ENCODE results near the gene TAB2.
A peak's percentile ranks its signal among the peaks of the same experiment; 100 is the strongest.

The TAB2 gene, protein sequence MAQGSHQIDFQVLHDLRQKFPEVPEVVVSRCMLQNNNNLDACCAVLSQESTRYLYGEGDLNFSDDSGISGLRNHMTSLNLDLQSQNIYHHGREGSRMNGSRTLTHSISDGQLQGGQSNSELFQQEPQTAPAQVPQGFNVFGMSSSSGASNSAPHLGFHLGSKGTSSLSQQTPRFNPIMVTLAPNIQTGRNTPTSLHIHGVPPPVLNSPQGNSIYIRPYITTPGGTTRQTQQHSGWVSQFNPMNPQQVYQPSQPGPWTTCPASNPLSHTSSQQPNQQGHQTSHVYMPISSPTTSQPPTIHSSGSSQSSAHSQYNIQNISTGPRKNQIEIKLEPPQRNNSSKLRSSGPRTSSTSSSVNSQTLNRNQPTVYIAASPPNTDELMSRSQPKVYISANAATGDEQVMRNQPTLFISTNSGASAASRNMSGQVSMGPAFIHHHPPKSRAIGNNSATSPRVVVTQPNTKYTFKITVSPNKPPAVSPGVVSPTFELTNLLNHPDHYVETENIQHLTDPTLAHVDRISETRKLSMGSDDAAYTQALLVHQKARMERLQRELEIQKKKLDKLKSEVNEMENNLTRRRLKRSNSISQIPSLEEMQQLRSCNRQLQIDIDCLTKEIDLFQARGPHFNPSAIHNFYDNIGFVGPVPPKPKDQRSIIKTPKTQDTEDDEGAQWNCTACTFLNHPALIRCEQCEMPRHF

DNA sequence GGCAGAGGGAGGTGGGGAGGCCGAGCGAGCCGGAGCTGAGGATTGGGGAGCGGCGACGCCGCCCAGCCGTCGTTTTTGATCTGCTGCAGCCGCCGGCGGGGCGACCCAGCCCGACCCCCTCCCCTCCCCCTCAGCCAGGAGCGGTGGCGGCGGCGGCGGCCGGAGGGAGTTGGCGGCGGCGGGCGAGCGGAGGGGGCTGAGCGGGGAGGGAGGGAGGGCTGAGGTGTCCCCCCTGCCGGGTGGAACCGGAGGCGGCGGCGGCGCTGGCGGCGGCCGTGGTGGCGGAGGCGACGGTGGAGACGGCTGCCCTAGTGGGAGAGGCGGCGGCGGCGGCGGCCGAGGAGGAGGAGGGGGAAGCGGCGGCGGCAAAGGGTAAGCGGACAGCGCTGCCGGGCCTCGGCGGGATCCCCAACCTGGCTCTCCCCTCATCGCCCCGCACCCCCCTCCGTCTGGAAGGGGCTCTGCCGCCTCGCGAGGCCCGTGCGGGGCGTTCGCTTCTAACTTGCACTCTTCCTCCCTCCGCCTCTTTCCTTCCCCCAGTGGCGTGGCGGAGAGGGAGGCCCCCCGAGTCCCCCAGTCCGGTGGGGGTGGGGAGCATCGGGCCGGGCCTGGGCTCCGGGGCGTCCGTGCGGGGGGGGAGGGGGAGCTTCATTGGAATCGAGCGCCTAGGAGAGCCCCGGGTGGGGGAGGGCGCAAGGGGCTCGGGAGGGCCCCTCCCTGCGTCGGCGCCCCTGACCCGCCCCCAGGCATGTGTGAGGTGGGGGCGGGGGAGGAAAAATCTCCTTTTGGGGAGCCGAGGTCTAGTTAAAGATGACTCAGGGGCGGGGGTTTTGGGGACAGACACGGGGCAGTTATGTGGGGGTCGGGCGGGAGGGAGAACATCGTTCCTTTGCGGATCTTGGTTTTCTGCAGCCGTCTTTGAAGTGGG, at the start of gene TAB2:
TAB2 (plus strand) TSS at position 69 of the 928 bp plus-strand sequence. CDS start 52,286 bp downstream, outside the sequence.
- DNase-seq = peak; percentile 82

DNA sequence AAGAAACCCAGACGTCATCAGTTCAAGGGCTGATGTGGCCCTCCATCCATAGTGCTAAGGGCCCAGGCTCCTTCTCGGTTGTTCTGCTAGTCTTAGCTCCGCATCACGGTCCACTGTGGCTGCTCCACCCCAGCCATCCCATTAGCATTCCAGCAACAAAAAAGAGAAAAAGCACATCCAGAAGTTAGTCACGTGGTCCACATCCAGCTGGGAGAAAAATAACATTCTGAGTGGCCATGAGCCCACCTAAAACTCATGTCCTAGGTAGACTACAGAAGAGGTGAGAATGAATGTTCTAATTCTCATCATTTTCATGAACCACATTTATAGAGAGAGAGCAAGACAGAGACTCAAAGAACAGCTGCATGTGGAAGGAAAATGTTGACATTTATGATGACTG, 49.4 kb upstream of the TAB2 start:
- no peak for DNase-seq

DNA sequence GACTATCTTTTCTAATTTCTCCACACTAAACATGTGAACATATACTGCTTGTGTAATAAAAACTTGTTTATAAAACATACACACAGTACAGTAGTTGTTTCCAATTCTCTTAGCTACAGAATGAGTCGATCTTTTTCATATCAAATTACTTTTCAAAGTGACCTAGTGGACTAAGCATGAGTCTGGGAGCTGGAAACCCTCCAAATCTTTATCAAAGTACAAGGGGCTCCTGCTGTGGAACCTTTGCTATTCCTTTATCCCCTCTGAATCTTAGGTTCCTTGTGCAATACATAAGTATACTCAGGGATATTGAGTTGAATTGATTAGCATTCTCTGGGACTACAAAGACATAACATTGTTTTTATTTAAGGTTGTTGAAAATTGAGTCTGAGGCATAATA, 48.7 kb upstream of the TAB2 start:
- no peak for DNase-seq

DNA sequence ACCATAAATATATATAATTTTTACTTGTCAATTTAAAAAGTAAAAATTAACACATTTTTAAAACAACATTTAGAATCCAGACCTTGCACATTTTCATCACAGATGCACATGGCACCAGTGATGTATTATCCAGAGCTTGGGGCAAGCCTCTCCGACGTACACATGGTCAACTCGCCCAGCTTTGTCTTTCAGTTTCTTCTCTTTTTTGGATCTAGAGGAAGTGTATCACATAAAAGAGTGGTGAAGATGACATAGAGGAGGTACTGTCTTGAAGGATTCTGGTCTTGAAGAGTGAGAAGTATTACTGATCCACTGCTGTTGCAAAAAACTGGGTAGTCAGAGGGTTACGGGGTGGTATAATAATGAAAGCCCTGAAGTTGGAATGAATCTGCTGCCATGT, 46.9 kb upstream of the TAB2 start:
- DNase-seq = no peak

DNA sequence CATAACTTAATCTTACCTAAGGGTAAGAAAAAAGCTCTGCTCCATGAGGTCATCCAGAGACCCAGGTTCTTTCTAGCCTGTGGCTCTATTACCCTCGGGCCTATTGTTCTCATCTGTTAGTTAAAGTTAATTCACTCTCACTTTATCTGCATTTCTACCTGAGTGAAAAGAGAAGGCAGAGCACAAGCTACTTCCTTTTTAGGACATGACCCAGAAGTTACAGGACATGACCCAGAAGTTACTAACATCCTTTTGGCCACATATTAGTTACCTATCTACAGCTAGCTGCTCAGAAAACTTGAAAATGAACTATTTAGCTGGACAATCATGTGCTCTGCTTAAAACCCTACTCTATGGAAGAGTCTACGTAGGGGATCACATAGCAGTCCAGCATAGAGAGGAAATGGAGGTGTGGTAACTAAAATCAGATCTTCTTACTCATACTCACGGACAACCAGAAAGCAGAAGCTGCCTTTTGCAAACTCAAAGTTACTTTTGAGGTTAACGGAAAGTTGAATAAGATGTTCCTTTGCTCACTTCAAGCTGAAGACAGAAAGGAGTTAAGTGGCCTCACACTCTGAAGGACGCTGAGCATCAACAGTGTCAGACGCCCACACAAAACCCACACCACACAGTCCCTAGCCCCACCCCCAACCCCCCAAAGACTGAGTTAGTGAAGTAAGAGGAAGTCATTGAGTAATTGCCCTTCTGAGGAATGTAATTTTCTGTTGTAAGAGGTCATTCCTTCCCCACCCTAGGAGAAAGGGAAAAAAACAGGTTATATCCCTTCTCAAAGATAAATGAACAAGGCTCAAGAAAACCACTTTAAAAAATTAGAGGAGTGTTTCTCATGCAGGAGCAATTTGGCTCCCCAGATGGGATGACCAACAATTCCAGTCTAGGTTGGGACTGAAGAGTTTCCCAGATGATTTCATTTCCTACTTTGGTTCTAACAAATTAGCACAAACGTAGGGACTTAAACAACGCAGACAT, 45.9 kb upstream of the TAB2 start:
- peak; percentile 70 for DNase-seq

DNA sequence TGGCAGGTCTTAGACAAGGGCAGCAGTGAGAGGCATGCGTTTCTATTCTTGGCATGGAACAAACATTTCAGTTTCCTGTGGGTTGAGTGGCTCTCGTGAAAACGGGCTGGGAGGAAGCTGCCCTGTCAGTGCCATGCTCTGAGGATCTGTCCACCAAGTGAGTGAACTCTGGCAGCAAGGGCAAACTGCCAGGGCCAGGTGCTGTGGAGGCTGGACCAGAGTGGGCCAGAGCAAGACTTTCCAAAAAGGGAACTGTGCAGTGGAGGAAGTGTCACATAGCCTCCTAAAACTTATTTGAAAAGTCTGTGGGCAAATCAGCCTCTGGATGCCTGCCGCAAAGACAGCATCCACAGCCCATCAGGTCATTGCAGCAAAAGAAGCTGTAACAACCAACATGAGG, 44.2 kb upstream of the TAB2 start:
- DNase-seq = no peak

DNA sequence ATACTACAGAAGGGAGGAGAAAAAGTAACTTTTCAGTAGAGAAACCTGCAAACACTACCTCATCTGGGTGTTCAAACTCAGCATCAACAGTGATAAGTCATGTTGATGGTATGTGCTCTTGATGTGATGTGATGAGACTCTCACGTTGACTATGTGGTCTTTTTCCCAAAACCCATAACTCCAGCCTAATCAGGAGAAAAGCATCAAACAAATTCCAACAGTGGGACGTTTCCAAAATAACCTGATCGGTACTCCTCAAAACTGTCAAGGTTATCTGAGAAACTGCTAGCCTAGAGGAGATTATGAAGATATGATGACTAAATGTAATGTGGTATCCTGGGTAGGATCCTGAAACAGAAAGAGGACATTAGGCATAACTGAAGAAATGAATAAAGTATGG, 41.9 kb upstream of the TAB2 start:
- no peak for DNase-seq

DNA sequence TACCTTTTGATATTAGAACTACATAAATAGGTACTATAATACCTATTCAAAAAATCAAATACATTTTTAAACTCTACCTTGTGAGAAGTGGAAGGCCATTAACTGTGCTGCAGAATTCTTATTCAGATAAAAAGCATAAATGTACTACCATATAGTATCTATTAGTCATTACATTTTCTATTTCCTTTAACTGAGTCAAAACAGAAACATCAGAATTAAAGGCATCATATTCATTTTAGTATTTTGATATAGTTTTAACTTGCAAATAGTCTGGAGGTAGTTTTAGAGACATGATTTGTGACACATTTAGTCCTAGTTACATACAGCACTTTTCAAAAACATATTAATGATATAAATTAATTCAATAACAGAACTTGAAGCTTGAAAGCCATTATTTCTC, 39.9 kb upstream of the TAB2 start:
- DNase-seq = no peak

DNA sequence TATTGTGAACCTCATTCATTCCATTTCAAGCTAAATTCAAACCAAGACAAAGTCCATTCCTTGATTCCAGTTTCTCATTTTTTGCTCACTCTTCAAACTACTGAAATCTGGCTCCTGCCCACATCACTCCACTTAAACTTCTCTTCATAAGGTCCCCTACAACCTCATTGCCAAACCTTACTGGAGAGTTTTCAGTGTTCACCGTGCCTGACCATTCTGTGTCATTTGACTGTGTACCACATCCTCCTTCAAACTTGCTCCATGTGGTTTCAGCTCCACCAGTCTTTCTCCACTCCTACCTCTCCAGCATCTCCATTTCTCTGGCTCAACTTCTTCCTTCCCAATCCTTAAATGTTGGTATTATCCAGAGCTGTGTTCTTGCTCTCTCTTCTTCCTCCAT, 38.5 kb upstream of the TAB2 start:
- no peak for DNase-seq

DNA sequence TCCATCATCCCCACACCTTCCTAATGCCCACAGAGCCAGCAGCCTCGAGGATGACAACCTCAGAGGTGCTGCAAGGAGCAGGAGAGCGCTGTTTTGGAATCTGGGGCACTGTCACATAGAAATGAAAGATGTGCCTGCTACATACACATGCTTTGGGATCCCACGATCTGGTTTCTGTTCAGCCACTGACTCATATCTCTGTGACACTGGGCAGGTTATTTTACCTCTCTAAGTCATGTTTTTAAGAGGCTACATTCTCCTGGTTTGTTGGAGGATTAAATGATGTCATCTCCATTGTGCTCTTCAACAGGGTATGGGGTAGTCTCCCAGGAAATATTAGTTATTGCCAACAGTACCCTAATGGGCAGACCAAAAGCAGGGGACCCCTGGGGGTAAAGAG, 32.6 kb upstream of the TAB2 start:
- DNase-seq = no peak

DNA sequence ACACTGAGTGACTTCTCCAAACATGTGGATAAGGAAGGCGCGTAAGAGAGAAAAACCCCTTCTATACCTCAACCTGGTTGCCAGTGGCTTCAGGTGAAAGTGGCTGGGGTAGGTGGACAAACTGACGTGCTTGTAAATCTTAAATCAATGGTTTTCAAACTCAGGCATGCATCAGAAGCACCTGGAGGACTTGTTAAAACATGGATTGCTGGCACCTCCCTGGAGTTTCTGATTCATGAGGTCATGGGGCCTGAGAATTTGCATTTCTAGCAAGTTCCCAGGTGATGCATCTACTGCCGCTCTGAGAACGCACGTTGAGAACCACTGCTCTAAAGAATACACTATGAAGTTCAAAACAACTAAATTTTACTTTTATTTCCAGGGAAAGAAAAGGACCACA, 31.9 kb upstream of the TAB2 start:
- DNase-seq = no peak

DNA sequence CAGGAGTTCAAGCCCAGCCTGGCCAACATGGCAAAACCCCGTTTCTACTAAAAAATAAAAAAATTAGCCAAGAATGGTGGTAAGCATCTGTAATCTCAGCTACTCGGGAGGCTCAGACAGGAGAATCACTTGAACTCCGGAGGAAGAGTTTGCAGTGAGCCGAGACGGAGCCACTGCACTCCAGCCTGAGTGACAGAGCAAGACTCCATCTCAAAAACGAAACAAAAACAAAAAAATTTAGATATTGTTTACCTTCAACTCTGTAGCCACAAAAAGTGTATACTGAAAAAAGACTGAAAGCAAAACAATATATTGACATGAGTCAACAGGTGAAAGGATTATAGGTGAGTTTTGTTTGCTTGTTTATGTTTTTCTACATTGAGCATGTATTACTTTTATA, 30.6 kb upstream of the TAB2 start:
- DNase-seq = no peak

DNA sequence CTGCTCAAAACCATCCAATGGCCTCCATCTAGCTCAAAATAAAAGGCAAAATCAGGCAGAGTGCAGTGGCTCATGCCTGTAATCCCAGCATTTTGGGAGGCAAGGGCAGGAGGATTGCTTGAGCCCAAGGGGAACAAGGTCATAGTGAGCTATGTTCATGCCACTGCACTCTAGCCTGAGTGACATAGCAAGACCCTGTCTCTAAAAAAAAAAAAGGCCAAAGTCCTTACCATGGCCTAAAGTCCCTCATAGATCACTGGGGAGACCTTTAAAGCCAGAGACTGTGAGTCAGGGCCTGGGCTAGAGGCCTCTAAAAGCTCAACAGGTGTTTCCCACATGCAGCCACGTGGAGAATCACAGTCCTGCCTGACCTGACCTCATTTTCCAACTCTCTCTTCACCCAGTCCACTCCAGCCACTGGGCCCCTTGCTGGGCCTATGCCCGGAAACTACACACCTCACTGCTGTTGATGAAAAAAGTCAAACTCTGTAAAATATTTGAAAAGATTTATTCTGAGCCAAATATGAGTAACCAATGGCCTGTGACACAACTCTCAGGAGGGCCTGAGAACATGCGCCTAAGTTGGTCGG, 28.2 kb upstream of the TAB2 start:
- DNase-seq = no peak

DNA sequence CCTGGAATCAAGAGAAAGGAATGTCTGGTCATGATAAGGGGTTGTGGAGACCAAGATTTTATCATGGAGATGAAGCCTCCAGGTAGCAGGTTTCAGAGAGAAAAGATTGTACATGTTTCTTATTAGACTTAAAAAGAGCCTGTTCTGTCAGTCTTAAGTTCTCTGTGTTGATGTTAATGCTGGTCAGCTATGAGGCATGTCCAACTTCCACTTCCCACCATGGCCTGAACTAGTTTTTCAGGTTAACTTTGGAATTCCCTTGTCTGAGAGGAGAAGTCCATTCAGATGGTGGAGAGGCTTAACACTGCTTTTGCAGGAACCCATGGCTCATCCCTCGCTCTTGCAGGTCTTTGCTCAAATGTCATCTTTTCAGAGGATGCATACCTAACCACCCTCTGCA, 27.5 kb upstream of the TAB2 start:
- DNase-seq = no peak

DNA sequence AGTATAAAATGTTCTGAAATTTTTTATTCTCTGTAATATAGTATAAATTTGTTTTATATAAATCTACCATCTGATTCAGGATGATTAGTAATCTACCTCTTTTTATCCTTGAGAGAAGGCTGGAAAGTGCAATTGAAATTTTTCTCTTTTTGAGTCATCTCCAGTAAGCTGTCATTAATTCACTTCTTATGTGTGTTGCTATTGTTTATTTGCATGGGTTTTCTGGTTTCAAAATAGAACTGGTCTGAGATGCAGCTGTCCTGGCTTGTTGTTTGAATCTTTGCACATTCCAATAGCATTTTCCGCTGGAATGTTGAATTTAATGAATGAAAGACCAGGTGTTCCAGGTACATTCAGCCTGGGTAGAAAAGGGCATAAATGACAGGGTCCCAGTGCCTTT, 24.3 kb upstream of the TAB2 start:
- DNase-seq = no peak

DNA sequence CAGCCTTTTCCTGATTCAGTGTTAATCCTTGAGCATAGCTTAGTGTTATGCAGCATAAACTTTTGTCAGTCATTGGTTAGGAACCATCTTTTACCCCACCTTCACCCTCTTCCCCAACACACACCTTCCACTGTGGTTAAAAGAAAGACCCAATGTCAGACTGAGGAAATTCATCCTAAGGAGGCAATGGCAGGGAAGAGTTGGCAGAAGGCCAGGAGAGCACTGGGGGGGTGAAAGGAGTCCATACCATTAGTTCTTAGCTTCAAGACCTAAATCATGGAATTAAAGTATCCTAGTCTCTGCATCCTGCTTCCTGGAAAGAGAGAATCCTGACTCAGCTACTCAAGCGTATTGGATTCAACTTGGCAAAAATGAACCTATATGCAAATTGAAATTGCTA, 16.9 kb upstream of the TAB2 start:
- DNase-seq = no peak

DNA sequence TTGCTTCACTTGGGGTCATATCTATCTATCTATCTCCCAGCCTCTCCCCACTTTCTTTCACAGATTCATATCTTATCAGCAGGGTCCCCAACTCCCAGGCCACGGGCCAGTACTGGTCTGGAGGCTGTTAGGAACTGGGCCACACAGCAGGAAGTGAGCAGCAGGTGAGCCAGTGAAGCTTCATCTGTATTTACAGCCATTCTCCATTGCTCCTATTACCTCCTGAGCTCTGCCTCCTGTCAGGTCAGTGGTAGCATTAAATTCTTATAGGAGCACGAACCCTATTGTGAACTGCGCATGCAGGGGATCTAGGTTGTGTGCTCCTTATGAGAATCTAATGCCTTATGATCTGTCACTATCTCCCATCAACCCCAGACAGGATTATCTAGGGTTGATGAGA, 14.8 kb upstream of the TAB2 start:
- DNase-seq = no peak

DNA sequence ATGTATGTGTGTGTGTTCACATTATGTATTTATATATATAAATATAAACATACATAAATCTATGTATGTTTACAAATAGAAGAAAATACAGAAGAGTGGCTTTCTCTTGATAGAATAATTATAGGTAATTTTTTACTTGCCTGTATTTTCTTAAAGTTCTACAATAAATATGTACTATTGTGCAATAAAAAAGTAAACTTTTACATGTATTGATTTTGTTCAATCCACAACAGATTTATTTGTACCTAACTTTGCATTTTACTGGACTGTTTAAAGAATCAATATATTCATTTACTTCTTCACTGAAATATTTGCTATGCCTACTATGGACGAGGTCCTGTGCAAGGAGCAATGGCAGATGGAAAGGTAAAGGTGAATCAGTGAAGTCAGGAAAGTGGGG, 14.0 kb upstream of the TAB2 start:
- no peak for DNase-seq

DNA sequence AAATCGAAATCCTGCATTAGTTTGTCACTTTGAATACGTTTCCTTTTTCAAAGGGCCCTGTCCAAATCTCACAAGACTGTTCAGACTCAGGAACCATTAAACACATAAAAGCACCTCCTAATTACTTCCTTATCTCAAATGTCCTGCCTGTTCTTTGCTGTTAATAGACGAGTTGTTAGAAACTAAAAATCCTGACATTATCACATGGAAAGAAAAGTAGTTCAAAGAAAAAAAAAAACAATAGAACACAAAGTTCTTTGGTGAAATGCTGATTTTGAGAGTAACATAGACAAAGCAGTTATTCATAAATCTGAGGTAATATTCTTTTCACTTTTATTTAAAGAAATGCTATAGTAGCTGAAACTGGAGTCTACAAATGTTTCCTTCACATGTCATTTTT, 12.1 kb upstream of the TAB2 start:
- DNase-seq = no peak

DNA sequence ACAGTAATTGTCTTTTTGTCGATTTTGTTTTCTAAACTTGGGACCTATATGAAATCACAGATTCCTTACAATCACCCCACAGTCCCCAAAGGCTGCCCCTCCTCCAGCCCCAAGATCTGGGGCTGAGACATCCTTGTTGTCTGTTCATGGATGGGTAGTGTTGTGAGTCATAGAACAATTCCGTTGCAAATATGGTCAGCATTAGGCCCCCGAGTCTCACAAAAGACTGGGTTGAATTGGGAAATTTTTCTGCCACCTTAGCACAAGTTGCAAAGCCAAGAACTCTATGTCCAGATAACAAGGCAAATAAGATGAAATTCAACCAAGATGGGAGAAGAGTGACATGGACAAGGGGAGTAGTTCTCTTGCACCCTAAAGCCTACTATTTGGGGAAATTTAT, 10.5 kb upstream of the TAB2 start:
- no peak for DNase-seq

DNA sequence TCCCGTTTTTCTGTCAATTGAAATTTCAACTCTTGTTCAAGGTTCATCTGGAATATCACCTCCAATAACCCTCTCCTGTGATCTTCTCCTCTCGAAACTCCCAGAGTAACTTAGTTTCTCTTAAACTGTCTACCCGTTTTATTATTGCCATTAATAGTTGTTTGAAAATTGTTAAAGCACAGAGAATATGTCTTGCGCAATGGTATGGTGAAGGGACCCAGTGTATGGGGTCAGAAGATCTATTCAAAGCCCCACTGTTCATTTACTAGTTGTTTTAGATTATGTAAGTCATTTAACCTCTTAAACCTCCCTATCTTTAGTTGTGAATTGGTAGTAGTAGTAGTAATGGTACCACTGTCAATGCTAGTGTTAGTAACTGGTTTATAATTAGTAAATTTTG, 6.2 kb upstream of the TAB2 start:
- no peak for DNase-seq

DNA sequence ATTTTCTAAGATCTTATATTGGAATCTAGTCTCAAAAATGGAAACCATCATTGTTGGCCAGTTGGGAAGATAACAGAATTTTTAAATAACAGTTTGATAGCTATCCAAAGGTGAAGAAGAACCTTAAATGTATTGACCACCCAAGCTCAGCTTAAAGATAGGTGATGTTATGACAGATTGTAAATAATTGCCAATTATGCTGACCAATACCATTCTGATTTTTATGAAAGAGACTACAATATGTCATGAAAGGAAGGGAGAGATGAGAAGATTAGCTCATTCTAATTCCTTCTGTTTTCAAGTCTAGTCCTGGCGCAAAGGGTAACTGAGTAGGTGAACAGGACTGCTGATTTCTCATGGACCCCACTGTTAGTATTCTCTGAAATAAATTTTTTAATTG, 5.7 kb upstream of the TAB2 start:
- no peak for DNase-seq

All from activated naive CD4-positive, alpha-beta T cell treated with Interleukin-2 at 50 U/mL for 16 hours (primary cell).